Liver (tissue), 3 donors: ENCODE results near the gene RNF31.

ENCODE experiments used
- CTCF ChIP-seq: fragments of 150-350 bp; IDR thresholded peaks from 2 replicates; pipeline ENCODE4 v1.5.1; 2017; ENCODE audit warnings: improper control_type of control experiment, low read depth, low read length; ENCODE audit not compliant: missing input control
- MAX ChIP-seq: IDR thresholded peaks from 2 replicates; pipeline ENCODE4 v1.6.1; 2016; ENCODE audit warnings: antibody characterized with exemption
- RAD21 ChIP-seq, 2 donors: IDR thresholded peaks; 2 replicates each; pipeline ENCODE4 v1.6.1; 2016; ENCODE audit warnings: antibody characterized with exemption in 2 of 2, mild to moderate bottlenecking in 2 of 2
- donor health status: healthy.
- donor health status: healthy.

DNA sequence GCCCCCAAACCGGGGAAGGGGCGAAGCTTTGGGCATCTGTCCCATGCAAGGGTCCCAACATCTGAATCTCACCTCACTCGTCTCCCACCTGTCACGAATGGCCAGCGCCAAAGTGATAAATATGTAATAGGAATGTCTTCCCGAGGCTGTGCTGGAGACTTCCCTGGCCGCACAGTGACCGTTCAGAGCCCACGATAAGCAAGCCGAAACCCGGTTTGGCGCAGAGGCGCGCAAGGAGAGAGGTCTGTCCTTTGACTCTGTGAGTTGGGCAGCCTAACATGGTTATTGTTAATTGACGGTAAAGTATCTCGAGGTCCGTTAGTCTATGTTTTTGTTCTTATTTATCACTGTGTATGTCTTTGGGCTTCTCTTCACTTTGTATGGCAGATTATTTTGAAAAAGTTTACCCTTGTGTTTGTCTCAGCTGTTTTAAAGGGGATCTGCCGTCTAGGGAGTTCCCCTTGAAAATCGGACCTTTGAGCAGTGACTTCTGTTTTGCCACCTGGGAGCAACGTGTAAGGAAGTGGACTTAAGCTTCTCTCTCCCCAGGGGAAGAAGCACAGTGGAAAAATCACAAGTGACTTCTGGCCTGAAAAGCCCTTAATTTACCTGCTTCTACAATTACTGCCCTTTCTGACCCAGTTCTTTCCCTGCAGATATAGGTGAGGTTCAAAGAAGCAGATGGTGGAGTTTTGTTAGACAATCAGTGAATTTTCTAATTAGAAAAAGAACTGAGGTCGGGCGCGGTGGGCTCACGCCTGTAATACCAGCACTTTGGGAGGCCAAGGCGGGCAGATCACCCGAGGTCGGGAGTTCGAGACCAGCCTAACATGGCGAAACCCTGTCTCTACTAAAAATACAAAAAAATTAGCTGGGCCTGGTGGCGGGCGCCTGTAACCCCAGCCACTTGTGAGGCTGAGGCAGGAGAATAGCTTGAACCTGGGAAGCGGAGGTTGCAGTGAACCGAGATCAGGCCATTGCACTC, 49.1 kb downstream of the RNF31 start:
- no peak for TF ChIP-seq RAD21 (IDR thresholded peaks at IDR 0.05)
- no peak for TF ChIP-seq CTCF
- TF ChIP-seq MAX = no peak
